ENCODE measurements around the gene PANK4. TPM values are rescaled to one million over a fixed set of nuclear protein-coding genes. Genes with fewer than 3 reads are reported as not detected.

Gene PANK4
- total RNA-seq, 4 donors from 2014 or later = 43.4 to 82.5 (median 70.5) TPM

DNA sequence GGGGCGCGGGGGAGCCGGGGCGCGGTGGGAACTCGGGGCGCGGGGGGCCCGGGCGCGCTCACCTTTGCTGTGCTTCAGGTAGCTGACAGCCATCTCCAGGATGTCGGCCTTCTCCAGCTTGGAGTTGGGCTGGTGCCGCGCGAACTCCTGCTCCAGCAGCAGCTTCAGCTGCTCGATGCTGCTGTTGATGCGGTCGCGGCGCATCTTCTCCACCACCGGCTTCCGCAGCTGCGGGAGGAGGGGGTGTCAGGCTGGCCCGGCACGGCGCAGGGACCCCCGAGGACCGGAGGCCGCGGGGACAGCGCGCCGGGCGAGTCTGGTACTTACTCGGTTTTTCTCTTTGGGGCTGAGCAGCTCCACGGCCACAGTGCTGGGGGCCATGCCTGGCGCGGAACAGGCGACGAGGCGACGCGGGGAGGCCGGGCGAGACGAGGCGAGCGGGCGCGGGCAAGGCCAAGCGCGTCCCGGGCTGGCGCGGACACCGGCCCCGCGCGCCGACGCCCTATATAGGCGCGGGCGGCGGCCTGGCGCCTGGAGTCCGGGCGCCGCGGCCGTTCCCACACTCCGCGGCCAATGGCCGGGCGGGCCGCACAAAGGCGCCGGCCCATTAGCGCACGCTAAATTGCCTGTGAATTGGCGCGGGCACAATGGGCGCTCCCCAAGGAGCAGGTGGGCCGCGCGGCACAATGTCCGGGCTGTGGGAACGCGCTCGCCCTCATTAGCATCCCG is 3.6 kb upstream of the PANK4 start, which contains the start of gene HES5:
Gene HES5 (minus strand): TSS at position 480 of the 729 bp plus-strand sequence. CDS start 99 bp downstream, at position 381.
- TF ChIP-seq POLR2A (IDR thresholded peaks at IDR 0.05) = peak in 1 of 2 donors; percentile 15
- TF ChIP-seq, protein P1, sequence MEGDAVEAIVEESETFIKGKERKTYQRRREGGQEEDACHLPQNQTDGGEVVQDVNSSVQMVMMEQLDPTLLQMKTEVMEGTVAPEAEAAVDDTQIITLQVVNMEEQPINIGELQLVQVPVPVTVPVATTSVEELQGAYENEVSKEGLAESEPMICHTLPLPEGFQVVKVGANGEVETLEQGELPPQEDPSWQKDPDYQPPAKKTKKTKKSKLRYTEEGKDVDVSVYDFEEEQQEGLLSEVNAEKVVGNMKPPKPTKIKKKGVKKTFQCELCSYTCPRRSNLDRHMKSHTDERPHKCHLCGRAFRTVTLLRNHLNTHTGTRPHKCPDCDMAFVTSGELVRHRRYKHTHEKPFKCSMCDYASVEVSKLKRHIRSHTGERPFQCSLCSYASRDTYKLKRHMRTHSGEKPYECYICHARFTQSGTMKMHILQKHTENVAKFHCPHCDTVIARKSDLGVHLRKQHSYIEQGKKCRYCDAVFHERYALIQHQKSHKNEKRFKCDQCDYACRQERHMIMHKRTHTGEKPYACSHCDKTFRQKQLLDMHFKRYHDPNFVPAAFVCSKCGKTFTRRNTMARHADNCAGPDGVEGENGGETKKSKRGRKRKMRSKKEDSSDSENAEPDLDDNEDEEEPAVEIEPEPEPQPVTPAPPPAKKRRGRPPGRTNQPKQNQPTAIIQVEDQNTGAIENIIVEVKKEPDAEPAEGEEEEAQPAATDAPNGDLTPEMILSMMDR (IDR thresholded peaks at IDR 0.05) = no peak

DNA sequence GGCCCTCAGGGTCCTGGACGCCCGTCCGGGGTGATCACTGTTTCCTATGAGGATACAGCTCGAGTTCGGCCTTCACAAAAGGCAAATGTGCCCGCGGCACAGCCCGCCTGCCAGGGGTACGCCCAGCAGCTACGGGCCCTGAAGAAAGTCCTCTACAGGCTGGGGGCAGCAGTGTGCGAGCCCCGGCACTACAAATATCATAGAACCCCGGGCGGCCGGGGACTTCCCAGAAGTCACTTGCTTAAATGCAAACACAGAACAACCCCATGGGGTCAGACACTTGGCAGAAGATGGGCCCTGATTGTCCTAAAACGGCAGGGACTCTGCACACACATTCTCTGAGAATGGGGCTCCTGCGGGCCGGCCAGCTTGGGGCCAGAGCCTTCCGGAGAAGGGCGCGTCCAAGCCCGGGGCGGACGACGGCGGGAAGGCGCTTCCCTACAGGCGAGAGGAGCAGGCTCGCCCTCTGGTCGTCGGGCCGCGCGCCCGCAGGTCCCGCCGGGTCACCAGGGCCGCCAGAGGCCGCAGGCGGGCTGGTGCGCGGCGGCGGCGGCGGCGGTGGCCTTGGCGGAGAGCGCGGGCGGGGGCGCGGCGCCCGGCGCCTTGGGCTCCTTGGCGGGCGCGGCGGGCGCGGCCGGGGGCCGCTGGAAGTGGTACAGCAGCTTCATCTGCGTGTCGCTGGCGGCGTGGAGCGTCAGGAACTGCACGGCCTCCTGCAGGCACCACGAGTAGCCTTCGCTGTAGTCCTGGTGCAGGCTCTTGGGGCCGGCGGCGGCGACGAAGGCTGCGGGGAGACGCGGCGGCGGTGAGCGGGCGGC is 2.8 kb upstream of the PANK4 start:
- peaks cover 0 to 58% (median 37%) of the 10 kb centered on the region in 4 donors for H3K4me1 ChIP-seq
- TF ChIP-seq POLR2A (IDR thresholded peaks at IDR 0.05) = no peak
- TF ChIP-seq, protein P1 (IDR thresholded peaks at IDR 0.05) = peak in 1 of 6 experiments; percentile 25
- peak overlapping the region in 1 of 4 donors; percentile 31 for H3K27ac ChIP-seq
- DNase-seq = peak in 1 of 3 donors; percentile 69
- no peaks in the 10 kb centered on the region for H3K36me3 ChIP-seq
- peaks cover 0 to 17% of the 10 kb centered on the region in 2 donors for H3K27me3 ChIP-seq
- peak overlapping the region; percentile 18 to 54 (median 48) for H3K4me3 ChIP-seq
- H3K9me3 ChIP-seq = no peaks in the 10 kb centered on the region

More for the DNA sequence above, 3.6 kb upstream of the PANK4 start, which contains the start of gene HES5:
- Histone ChIP-seq H3K36me3 (no peaks in the 10 kb centered on the region), H3K27me3 (peaks cover 0 to 17% of the 10 kb centered on the region in 2 donors), H3K4me1 (peaks cover 0 to 56% (median 29%) of the 10 kb centered on the region in 4 donors), H3K27ac (peak within 1 kb of the TSS in 1 of 4 donors; percentile 31), H3K4me3 (peak within 1 kb of the TSS; percentile 18 to 54 (median 48)), H3K9me3 (no peaks in the 10 kb centered on the region)
- DNase-seq = peak in 1 of 3 donors; percentile 73

DNA sequence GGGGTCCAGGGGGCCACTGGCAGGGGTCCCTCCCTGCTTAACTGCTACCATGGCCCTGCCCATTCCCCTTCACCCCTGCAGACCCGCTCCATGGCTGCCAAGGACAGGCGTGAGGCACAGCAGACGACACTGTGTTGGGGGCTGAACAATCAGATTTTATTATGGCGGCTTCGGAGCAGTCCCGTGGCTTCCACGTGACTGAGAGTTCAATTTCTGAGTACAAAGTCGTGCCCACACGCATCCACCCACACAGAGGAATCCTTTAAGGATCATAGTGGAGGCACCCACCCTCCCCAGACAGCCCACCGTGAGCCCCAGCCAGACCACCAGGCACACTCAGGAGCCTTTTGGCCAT is 2.2 kb upstream of the PANK4 start:
- DNase-seq = no peak
- no peak overlapping the region for H3K27ac ChIP-seq
- H3K9me3 ChIP-seq = no peaks in the 10 kb centered on the region
- peaks cover 0 to 64% (median 37%) of the 10 kb centered on the region in 4 donors for H3K4me1 ChIP-seq
- no peak for TF ChIP-seq POLR2A (IDR thresholded peaks at IDR 0.05)
- TF ChIP-seq, protein P1 (IDR thresholded peaks at IDR 0.05) = no peak
- no peaks in the 10 kb centered on the region for H3K36me3 ChIP-seq
- H3K27me3 ChIP-seq = peaks cover 0 to 17% of the 10 kb centered on the region in 2 donors
- no peak overlapping the region for H3K4me3 ChIP-seq

DNA sequence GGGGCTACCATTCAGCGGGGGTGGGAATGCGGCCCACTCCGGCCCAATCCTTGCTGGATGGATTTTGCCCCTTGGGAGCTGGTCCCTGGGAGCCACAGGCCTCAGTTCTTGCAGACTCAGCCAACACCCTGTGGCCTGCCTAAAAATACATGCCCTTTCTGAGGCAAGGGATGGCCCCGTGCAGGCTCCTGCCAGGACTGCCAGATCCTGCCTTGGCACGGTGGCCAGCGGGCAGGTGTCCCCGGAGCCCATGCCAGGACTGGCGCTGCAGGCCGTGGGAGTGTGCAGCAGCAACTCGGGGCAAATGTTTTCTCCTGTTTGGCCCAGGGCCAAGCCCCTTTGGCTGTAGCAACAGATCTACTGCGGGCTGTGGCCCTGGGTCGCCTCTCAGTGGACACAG is 1.6 kb upstream of the PANK4 start:
- Histone ChIP-seq H3K9me3 (no peaks in the 10 kb centered on the region), H3K27ac (no peak overlapping the region), H3K4me3 (no peak overlapping the region), H3K27me3 (peaks cover 0 to 17% of the 10 kb centered on the region in 2 donors), H3K4me1 (peaks cover 0 to 66% (median 37%) of the 10 kb centered on the region in 4 donors), H3K36me3 (no peaks in the 10 kb centered on the region)
- TF ChIP-seq POLR2A (IDR thresholded peaks at IDR 0.05) = no peak
- TF ChIP-seq, protein P1 (IDR thresholded peaks at IDR 0.05) = no peak
- DNase-seq = no peak

DNA sequence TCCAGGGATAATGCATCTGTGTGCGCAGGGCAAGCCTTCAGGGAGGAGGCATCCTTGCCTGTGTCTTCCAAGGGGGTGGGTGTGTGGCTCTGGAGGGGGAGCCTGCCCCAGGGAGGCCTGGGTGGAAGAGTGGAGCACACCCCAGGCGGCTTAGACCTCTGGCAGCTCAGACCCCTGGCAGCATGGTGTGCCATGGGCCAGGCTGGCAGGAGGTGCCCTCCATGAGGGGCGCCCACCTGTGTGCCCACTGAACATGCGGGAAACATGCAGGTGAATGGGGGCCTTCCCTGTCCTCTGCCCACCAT is 1.1 kb upstream of the PANK4 start:
- Histone ChIP-seq H3K4me1 (peaks cover 0 to 66% (median 37%) of the 10 kb centered on the region in 4 donors), H3K27me3 (peaks cover 0 to 17% of the 10 kb centered on the region in 2 donors)
- TF ChIP-seq, protein P1 (IDR thresholded peaks at IDR 0.05) = no peak
- no peak for TF ChIP-seq POLR2A (IDR thresholded peaks at IDR 0.05)

More for the DNA sequence above, 1.1 kb upstream of the PANK4 start:
- Histone ChIP-seq H3K27ac (no peak overlapping the region), H3K9me3 (no peaks in the 10 kb centered on the region), H3K36me3 (no peaks in the 10 kb centered on the region), H3K4me3 (no peak overlapping the region)
- no peak for DNase-seq

All from Peyer's patch (tissue), 4 donors.